ENCODE measurements around the gene SBF2.

The SBF2 gene

GRCh38 chr11:10305964-10306918, 12.2 kb upstream of the SBF2 start:
- Histone ChIP-seq H3K36me3 (ENCODE audit: control insufficient read depth in 2 of 2, insufficient read depth in 2 of 2, low read length in 2 of 2) (no peaks in the 10 kb centered on the region), H3K9ac (ENCODE audit: low read length in 2 of 2) (peak overlapping the region; percentile 71 to 78), H3K4me1 (ENCODE audit: control insufficient read depth, insufficient read depth, low read length) (peaks cover 59% of the 10 kb centered on the region), H3K4me3 (ENCODE audit: low read length in 2 of 2) (peak overlapping the region; percentile 62 to 94), H3K9me3 (ENCODE audit: control insufficient read depth in 2 of 2, low read length in 2 of 2) (no peaks in the 10 kb centered on the region), H3K27ac (ENCODE audit: low read length) (peak overlapping the region; percentile 94), H3K27me3 (ENCODE audit: control insufficient read depth in 1 of 2, insufficient read depth in 2 of 2, low read length in 2 of 2) (no peaks in the 10 kb centered on the region)

GRCh38 chr11:10305262-10305963, 11.4 kb upstream of the SBF2 start:
- Histone ChIP-seq H3K4me3 (ENCODE audit: low read length in 2 of 2) (peak overlapping the region; percentile 62 to 94), H3K27ac (ENCODE audit: low read length) (peak overlapping the region; percentile 94), H3K27me3 (ENCODE audit: control insufficient read depth in 1 of 2, insufficient read depth in 2 of 2, low read length in 2 of 2) (no peaks in the 10 kb centered on the region), H3K4me1 (ENCODE audit: control insufficient read depth, insufficient read depth, low read length) (peaks cover 56% of the 10 kb centered on the region), H3K9ac (ENCODE audit: low read length in 2 of 2) (peak overlapping the region; percentile 71 to 78), H3K9me3 (ENCODE audit: control insufficient read depth in 2 of 2, low read length in 2 of 2) (no peaks in the 10 kb centered on the region), H3K36me3 (ENCODE audit: control insufficient read depth in 2 of 2, insufficient read depth in 2 of 2, low read length in 2 of 2) (no peaks in the 10 kb centered on the region)

- H3K9ac ChIP-seq (ENCODE audit: low read length in 2 of 2) = peak within 1 kb of the TSS; percentile 71 to 95
- peak within 1 kb of the TSS; percentile 62 to 94 for H3K4me3 ChIP-seq (ENCODE audit: low read length in 2 of 2)
- H3K27ac ChIP-seq (ENCODE audit: low read length) = peak within 1 kb of the TSS; percentile 94
- no peaks in the 10 kb centered on the region for H3K36me3 ChIP-seq (ENCODE audit: control insufficient read depth in 2 of 2, insufficient read depth in 2 of 2, low read length in 2 of 2)
- no peaks in the 10 kb centered on the region for H3K27me3 ChIP-seq (ENCODE audit: control insufficient read depth in 1 of 2, insufficient read depth in 2 of 2, low read length in 2 of 2)
- peaks cover 55% of the 10 kb centered on the region for H3K4me1 ChIP-seq (ENCODE audit: control insufficient read depth, insufficient read depth, low read length)
- H3K9me3 ChIP-seq (ENCODE audit: control insufficient read depth in 2 of 2, low read length in 2 of 2) = no peaks in the 10 kb centered on the region
Observed at GRCh38 chr11:10304495-10305261, 10.7 kb upstream of the SBF2 start, which contains the start of gene ADM. ADM (plus strand) TSS chr11:10305073; CDS start chr11:10305701, 628 bp downstream.

- H3K4me1 ChIP-seq (ENCODE audit: control insufficient read depth, insufficient read depth, low read length) = peaks cover 46% of the 10 kb centered on the region
Observed at GRCh38 chr11:10303558-10304363, 9.7 kb upstream of the SBF2 start.

GRCh38 chr11:10302744-10303557, 8.9 kb upstream of the SBF2 start:
- Histone ChIP-seq H3K9ac (ENCODE audit: low read length in 2 of 2) (peak overlapping the region; percentile 71 to 95), H3K4me1 (ENCODE audit: control insufficient read depth, insufficient read depth, low read length) (peaks cover 40% of the 10 kb centered on the region), H3K4me3 (ENCODE audit: low read length in 2 of 2) (peak overlapping the region; percentile 62 to 94), H3K27ac (ENCODE audit: low read length) (peak overlapping the region; percentile 94), H3K36me3 (ENCODE audit: control insufficient read depth in 2 of 2, insufficient read depth in 2 of 2, low read length in 2 of 2) (no peaks in the 10 kb centered on the region), H3K9me3 (ENCODE audit: control insufficient read depth in 2 of 2, low read length in 2 of 2) (no peaks in the 10 kb centered on the region), H3K27me3 (ENCODE audit: control insufficient read depth in 1 of 2, insufficient read depth in 2 of 2, low read length in 2 of 2) (no peaks in the 10 kb centered on the region)

More at GRCh38 chr11:10303558-10304363, 9.7 kb upstream of the SBF2 start:
- Histone ChIP-seq H3K4me3 (ENCODE audit: low read length in 2 of 2) (peak overlapping the region; percentile 62 to 94), H3K9me3 (ENCODE audit: control insufficient read depth in 2 of 2, low read length in 2 of 2) (no peaks in the 10 kb centered on the region), H3K27me3 (ENCODE audit: control insufficient read depth in 1 of 2, insufficient read depth in 2 of 2, low read length in 2 of 2) (no peaks in the 10 kb centered on the region), H3K36me3 (ENCODE audit: control insufficient read depth in 2 of 2, insufficient read depth in 2 of 2, low read length in 2 of 2) (no peaks in the 10 kb centered on the region), H3K27ac (ENCODE audit: low read length) (peak overlapping the region; percentile 94), H3K9ac (ENCODE audit: low read length in 2 of 2) (peak overlapping the region; percentile 71 to 95)

GRCh38 chr11:10302359-10302743, 8.3 kb upstream of the SBF2 start:
- Histone ChIP-seq H3K4me3 (ENCODE audit: low read length in 2 of 2) (peak overlapping the region; percentile 62 to 94), H3K4me1 (ENCODE audit: control insufficient read depth, insufficient read depth, low read length) (peaks cover 38% of the 10 kb centered on the region), H3K9me3 (ENCODE audit: control insufficient read depth in 2 of 2, low read length in 2 of 2) (no peaks in the 10 kb centered on the region), H3K9ac (ENCODE audit: low read length in 2 of 2) (peak overlapping the region; percentile 71 to 95), H3K27me3 (ENCODE audit: control insufficient read depth in 1 of 2, insufficient read depth in 2 of 2, low read length in 2 of 2) (no peaks in the 10 kb centered on the region), H3K27ac (ENCODE audit: low read length) (peak overlapping the region; percentile 94), H3K36me3 (ENCODE audit: control insufficient read depth in 2 of 2, insufficient read depth in 2 of 2, low read length in 2 of 2) (no peaks in the 10 kb centered on the region)

GRCh38 chr11:10301656-10302358, 7.8 kb upstream of the SBF2 start:
- Histone ChIP-seq H3K9me3 (ENCODE audit: control insufficient read depth in 2 of 2, low read length in 2 of 2) (no peaks in the 10 kb centered on the region), H3K4me3 (ENCODE audit: low read length in 2 of 2) (peak overlapping the region; percentile 62 to 94), H3K27ac (ENCODE audit: low read length) (peak overlapping the region; percentile 94), H3K36me3 (ENCODE audit: control insufficient read depth in 2 of 2, insufficient read depth in 2 of 2, low read length in 2 of 2) (no peaks in the 10 kb centered on the region), H3K27me3 (ENCODE audit: control insufficient read depth in 1 of 2, insufficient read depth in 2 of 2, low read length in 2 of 2) (no peaks in the 10 kb centered on the region), H3K4me1 (ENCODE audit: control insufficient read depth, insufficient read depth, low read length) (peaks cover 32% of the 10 kb centered on the region), H3K9ac (ENCODE audit: low read length in 2 of 2) (peak overlapping the region; percentile 71 to 95)

GRCh38 chr11:10298342-10298741, 4.3 kb upstream of the SBF2 start:
- Histone ChIP-seq H3K27ac (ENCODE audit: low read length) (no peak overlapping the region), H3K9ac (ENCODE audit: low read length in 2 of 2) (no peak overlapping the region)

More at GRCh38 chr11:10298342-10298741, 4.3 kb upstream of the SBF2 start:
- Histone ChIP-seq H3K4me1 (ENCODE audit: control insufficient read depth, insufficient read depth, low read length) (peaks cover 22% of the 10 kb centered on the region), H3K36me3 (ENCODE audit: control insufficient read depth in 2 of 2, insufficient read depth in 2 of 2, low read length in 2 of 2) (no peaks in the 10 kb centered on the region), H3K9me3 (ENCODE audit: control insufficient read depth in 2 of 2, low read length in 2 of 2) (no peaks in the 10 kb centered on the region), H3K4me3 (ENCODE audit: low read length in 2 of 2) (no peak overlapping the region), H3K27me3 (ENCODE audit: control insufficient read depth in 1 of 2, insufficient read depth in 2 of 2, low read length in 2 of 2) (no peaks in the 10 kb centered on the region)

Measured in stomach smooth muscle (tissue), 2 donors.